Activated naive CD8-positive, alpha-beta T cell treated with anti-CD3 and anti-CD28 coated beads, Interleukin-2, amount 10 ng/mL, durations not matched to agents 7 days and 5 days (primary cell): ENCODE results near the gene DIPK1B. TPM values are rescaled to one million over a fixed set of nuclear protein-coding genes. Genes with fewer than 3 reads are reported as not detected.

Experiments used
- ATAC-seq: fragments of 150-1000 bp; cut with Tn5 transposase; one replicate; pipeline ENCODE4 v1.10.0; 2021; ENCODE audit warnings: low read depth, moderate library complexity
- POLR2A ChIA-PET: fragments of 350-600 bp; sonication (Branson Sonifier 250); formaldehyde crosslinking; loops from one replicate; lab custom pipeline; 2021; ENCODE audit warnings: antibody characterized with exemption; lab: Charles Lee
- DNase-seq: peaks from one replicate; pipeline ENCODE4 v3.0.0; 2021
- H3K27ac Mint-ChIP-seq: one replicate; pipeline ENCODE4 v1.8.0; 2022; ENCODE audit warnings: mild to moderate bottlenecking, mixed read lengths
- H3K27me3 Mint-ChIP-seq: one replicate; pipeline ENCODE4 v1.8.0; 2022; ENCODE audit warnings: mild to moderate bottlenecking, moderate library complexity, mixed read lengths
- H3K36me3 Mint-ChIP-seq: one replicate; pipeline ENCODE4 v1.8.0; 2021; ENCODE audit warnings: mild to moderate bottlenecking, mixed read lengths
- H3K4me1 Mint-ChIP-seq: one replicate; pipeline ENCODE4 v1.8.0; 2021; ENCODE audit warnings: mixed read lengths
- H3K4me3 Mint-ChIP-seq: one replicate; pipeline ENCODE4 v1.8.0; 2022; ENCODE audit warnings: mild to moderate bottlenecking, moderate library complexity, mixed read lengths
- H3K9me3 Mint-ChIP-seq: one replicate; pipeline ENCODE4 v1.8.0; 2021; ENCODE audit warnings: mixed read lengths
- total RNA-seq, 2 experiments: library from RNA; stranded (reverse); gene quantifications; one replicate each; pipeline ENCODE4 v1.2.3, GENCODE V29; 2021

The DIPK1B gene
- total RNA-seq, 2 experiments from 2014 or later: 0.11 TPM; not detected in 1

DNA sequence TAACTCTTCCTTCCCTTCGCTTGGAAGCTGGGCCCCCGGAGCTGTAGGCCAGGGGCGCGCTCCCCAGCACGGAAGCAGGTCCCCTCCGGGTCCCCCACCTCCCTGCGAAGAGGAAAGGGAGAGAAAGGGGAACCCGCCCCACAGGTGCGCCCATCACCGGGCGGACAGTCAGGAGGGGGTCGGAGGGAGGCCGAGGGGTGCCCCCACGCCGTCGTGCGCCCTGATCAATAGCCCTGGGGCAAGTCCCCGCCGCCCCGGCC is 25.9 kb upstream of the DIPK1B start:
- H3K27me3 Mint-ChIP-seq: no peaks in the 10 kb centered on the region
- POLR2A ChIA-PET: interaction anchor here (0.5 to 4.3 kb wide), 7 partner anchors 14 to 384 kb away, joined by 3 to 24 read pairs (median 4); partner anchors contain the start of gene SAPCD2
- peak overlapping the region; percentile 87 for H3K4me3 Mint-ChIP-seq
- no peaks in the 10 kb centered on the region for H3K36me3 Mint-ChIP-seq
- H3K9me3 Mint-ChIP-seq: no peaks in the 10 kb centered on the region
- DNase-seq: peak; percentile 54
- peaks cover 5% of the 10 kb centered on the region for H3K4me1 Mint-ChIP-seq
- no peak for ATAC-seq
- H3K27ac Mint-ChIP-seq: peak overlapping the region; percentile 80

- peak; percentile 82 for DNase-seq
- Mint-ChIP-seq H3K27ac (peak within 1 kb of the TSS; percentile 80), H3K27me3 (no peaks in the 10 kb centered on the region), H3K4me1 (peaks cover 5% of the 10 kb centered on the region), H3K4me3 (peak within 1 kb of the TSS; percentile 87), H3K36me3 (no peaks in the 10 kb centered on the region), H3K9me3 (no peaks in the 10 kb centered on the region)
- POLR2A ChIA-PET: interaction anchor here (0.5 to 4.3 kb wide), 8 partner anchors 14 to 383 kb away, joined by 3 to 24 read pairs (median 4); partner anchors contain the start of gene SAPCD2
- peak; percentile 76 for ATAC-seq
These were observed 25.3 kb upstream of the DIPK1B start, which contains the start of gene AGPAT2 for GRCh38 chr9:136686794-136687711. Gene AGPAT2, minus strand, starts transcription at chr9:136687457. Its CDS starts 100 bp downstream, at chr9:136687357.

- POLR2A ChIA-PET: interaction anchor here (1.5 to 4.3 kb wide), 3 partner anchors 13 to 40 kb away, joined by 5 to 24 read pairs (median 6); no protein-coding TSS in a partner anchor
- H3K27me3 Mint-ChIP-seq: no peaks in the 10 kb centered on the region
- DNase-seq: no peak
- no peak for ATAC-seq
- H3K27ac Mint-ChIP-seq: no peak overlapping the region
- no peaks in the 10 kb centered on the region for H3K9me3 Mint-ChIP-seq
- H3K4me3 Mint-ChIP-seq: no peak overlapping the region
- peaks cover 5% of the 10 kb centered on the region for H3K4me1 Mint-ChIP-seq
- H3K36me3 Mint-ChIP-seq: no peaks in the 10 kb centered on the region
These were observed 24.6 kb upstream of the DIPK1B start for GRCh38 chr9:136687721-136688223.

DNA sequence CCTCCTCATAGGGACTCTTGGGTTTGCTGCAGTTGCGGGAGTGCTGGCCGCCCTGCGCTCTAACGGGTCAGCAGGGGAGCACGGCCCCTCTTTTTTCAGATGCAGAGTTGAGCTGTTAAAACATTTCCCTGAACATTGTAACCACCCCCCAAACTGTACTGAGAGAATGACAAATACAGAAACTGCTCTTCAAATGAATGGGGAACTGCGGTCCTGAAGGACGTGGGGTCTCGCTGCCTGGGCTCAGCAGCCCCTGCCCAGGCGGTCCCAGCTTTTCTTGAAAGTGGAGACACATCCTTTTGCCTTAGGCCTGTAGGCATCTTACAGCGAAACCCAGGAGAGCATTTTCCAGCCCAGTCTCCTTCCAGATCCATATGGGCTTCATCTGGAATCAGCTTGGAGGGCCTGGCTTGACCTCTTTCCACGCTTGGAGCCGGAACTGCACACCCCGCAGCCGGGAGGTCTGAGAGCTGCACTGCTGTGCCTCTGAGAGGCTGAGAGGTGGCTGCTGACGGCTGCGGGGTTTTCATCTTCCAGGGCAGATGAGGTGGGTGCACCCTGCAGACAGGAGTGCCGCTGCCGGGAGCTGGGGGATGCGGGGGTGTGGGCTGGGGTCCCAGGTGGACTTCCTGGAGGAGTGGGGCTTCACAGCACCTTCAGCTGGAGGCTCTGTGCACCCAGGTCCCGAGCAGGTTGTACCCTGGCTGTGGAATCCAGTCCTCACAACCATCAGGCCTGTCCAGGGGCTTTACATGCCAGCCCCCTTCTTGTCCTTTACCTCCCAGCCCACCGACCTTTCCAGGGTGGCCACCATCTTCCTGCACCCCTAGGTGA is 23.9 kb upstream of the DIPK1B start:
- POLR2A ChIA-PET: interaction anchor here (1.5 to 4.3 kb wide), 3 partner anchors 12 to 39 kb away, joined by 5 to 24 read pairs (median 6); no protein-coding TSS in a partner anchor
- peaks cover 5% of the 10 kb centered on the region for H3K4me1 Mint-ChIP-seq
- H3K27me3 Mint-ChIP-seq: no peaks in the 10 kb centered on the region
- no peaks in the 10 kb centered on the region for H3K9me3 Mint-ChIP-seq
- H3K4me3 Mint-ChIP-seq: no peak overlapping the region
- H3K27ac Mint-ChIP-seq: peak overlapping the region; percentile 34
- DNase-seq: no peak
- H3K36me3 Mint-ChIP-seq: no peaks in the 10 kb centered on the region
- no peak for ATAC-seq

GRCh38 chr9:136689108-136689460 is 23.3 kb upstream of the DIPK1B start:
- ATAC-seq (no peak), DNase-seq (no peak)
- Mint-ChIP-seq H3K36me3 (no peaks in the 10 kb centered on the region), H3K4me1 (peaks cover 5% of the 10 kb centered on the region), H3K4me3 (no peak overlapping the region), H3K27me3 (no peaks in the 10 kb centered on the region), H3K27ac (no peak overlapping the region), H3K9me3 (no peaks in the 10 kb centered on the region)
- POLR2A ChIA-PET: interaction anchor here (0.6 to 4.3 kb wide), 3 partner anchors 12 to 38 kb away, joined by 3 to 24 read pairs (median 5); no protein-coding TSS in a partner anchor

GRCh38 chr9:136690104-136690805 is 22.1 kb upstream of the DIPK1B start:
- POLR2A ChIA-PET: no interaction called here
- Mint-ChIP-seq H3K27ac (no peak overlapping the region), H3K4me3 (no peak overlapping the region), H3K4me1 (peaks cover 5% of the 10 kb centered on the region), H3K36me3 (no peaks in the 10 kb centered on the region), H3K27me3 (no peaks in the 10 kb centered on the region), H3K9me3 (no peaks in the 10 kb centered on the region)
- no peak for DNase-seq
- ATAC-seq: no peak

GRCh38 chr9:136690806-136691261 is 21.5 kb upstream of the DIPK1B start:
- no peak overlapping the region for H3K27ac Mint-ChIP-seq
- H3K27me3 Mint-ChIP-seq: no peaks in the 10 kb centered on the region
- POLR2A ChIA-PET: no interaction called here
- no peak overlapping the region for H3K4me3 Mint-ChIP-seq
- DNase-seq (no peak), ATAC-seq (no peak)
- H3K9me3 Mint-ChIP-seq: no peaks in the 10 kb centered on the region
- H3K36me3 Mint-ChIP-seq: no peaks in the 10 kb centered on the region
- peaks cover 4% of the 10 kb centered on the region for H3K4me1 Mint-ChIP-seq

GRCh38 chr9:136691316-136692184 is 20.8 kb upstream of the DIPK1B start:
- POLR2A ChIA-PET: no interaction called here
- H3K4me1 Mint-ChIP-seq: no peaks in the 10 kb centered on the region

DNA sequence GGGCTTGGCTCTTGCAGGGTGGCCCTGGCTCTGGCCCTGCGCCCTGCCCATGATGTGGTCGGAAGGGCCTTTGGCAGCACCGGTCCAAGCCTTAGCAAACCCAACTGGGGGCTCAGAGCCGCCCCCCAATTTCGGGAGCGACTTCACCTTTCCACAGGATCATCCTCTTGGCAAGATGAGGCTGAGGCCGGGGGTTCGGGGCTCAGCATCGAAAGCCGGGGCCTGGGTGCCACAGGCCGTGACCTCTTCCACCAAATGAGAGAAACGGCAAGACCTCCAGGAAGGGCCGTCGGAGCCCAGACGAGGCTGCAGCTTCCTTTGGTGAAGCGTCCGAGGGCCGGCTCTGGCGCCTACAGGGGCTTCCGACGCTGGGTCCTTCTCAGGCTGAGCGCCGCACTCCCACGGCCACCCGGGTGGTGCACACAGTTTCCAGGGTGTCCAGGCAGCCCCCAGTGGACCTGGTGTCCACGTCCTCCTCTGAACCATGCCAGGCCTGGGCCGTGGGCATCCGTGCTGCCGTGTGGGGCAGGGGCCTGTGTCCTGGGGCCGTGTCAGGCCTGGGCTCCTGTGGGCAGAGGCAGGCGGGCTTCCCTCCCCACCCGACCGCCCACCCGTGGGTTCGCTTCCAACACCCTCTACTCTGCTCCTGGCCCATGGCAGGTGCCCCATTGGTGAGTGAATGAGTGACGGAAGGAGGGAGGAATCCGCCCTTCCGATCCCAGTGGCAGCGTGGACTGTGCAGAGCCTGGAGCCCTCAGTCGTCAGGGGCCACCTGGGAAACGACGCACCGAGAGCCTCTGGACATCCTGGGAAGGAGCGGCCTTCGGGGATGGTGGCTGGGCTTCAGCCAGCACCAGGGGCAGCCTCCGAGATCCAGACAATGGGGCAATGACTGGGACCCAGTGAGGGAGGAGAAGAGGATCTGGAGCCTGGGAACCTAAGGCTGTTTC is 19.9 kb upstream of the DIPK1B start:
- Mint-ChIP-seq H3K27me3 (peaks cover 4% of the 10 kb centered on the region), H3K27ac (no peak overlapping the region), H3K9me3 (no peaks in the 10 kb centered on the region), H3K36me3 (no peaks in the 10 kb centered on the region), H3K4me3 (no peak overlapping the region), H3K4me1 (peaks cover 2% of the 10 kb centered on the region)
- POLR2A ChIA-PET: no interaction called here
- ATAC-seq: no peak
- no peak for DNase-seq

More at GRCh38 chr9:136691316-136692184, 20.8 kb upstream of the DIPK1B start:
- Mint-ChIP-seq H3K27ac (no peak overlapping the region), H3K27me3 (no peaks in the 10 kb centered on the region), H3K36me3 (no peaks in the 10 kb centered on the region), H3K4me3 (no peak overlapping the region), H3K9me3 (no peaks in the 10 kb centered on the region)
- ATAC-seq (no peak), DNase-seq (no peak)

GRCh38 chr9:136693135-136693489 is 19.3 kb upstream of the DIPK1B start:
- no peak overlapping the region for H3K27ac Mint-ChIP-seq
- no peaks in the 10 kb centered on the region for H3K9me3 Mint-ChIP-seq
- peaks cover 9% of the 10 kb centered on the region for H3K27me3 Mint-ChIP-seq
- POLR2A ChIA-PET: no interaction called here
- ATAC-seq (no peak), DNase-seq (no peak)
- no peaks in the 10 kb centered on the region for H3K36me3 Mint-ChIP-seq
- peaks cover 4% of the 10 kb centered on the region for H3K4me1 Mint-ChIP-seq
- no peak overlapping the region for H3K4me3 Mint-ChIP-seq

GRCh38 chr9:136693490-136694162 is 18.7 kb upstream of the DIPK1B start:
- no peak overlapping the region for H3K4me3 Mint-ChIP-seq
- H3K27ac Mint-ChIP-seq: no peak overlapping the region
- ATAC-seq: no peak
- POLR2A ChIA-PET: no interaction called here
- H3K27me3 Mint-ChIP-seq: peaks cover 11% of the 10 kb centered on the region
- DNase-seq: no peak
- H3K9me3 Mint-ChIP-seq: no peaks in the 10 kb centered on the region
- no peaks in the 10 kb centered on the region for H3K36me3 Mint-ChIP-seq
- H3K4me1 Mint-ChIP-seq: peaks cover 4% of the 10 kb centered on the region
